H9 (cell line): ENCODE data around the gene RPS28. TPM values are rescaled to one million over a fixed set of nuclear protein-coding genes. Genes with fewer than 3 reads are reported as not detected.

Experiments
- DNase-seq: peaks from one replicate; pipeline ENCODE4 v3.0.0-alpha.2; 2017
- H2AFZ ChIP-seq: one replicate; pipeline ENCODE4 v1.6.1; 2013; ENCODE audit warnings: mild to moderate bottlenecking, low read length, control low read depth, moderate library complexity
- H2AK5ac ChIP-seq: 2 replicates; pipeline ENCODE4 v1.6.1; 2013; ENCODE audit warnings: low read length, control low read depth, mixed read lengths; ENCODE audit not compliant: insufficient read length
- H2BK120ac ChIP-seq: one replicate; pipeline ENCODE4 v1.6.1; 2013; ENCODE audit warnings: low read depth, mild to moderate bottlenecking, low read length, control low read depth, inconsistent platforms; ENCODE audit not compliant: poor library complexity, severe bottlenecking
- H2BK12ac ChIP-seq: 2 replicates; pipeline ENCODE4 v1.6.1; 2013; ENCODE audit warnings: low read length, control low read depth, mixed read lengths, low read depth; ENCODE audit not compliant: insufficient read length
- H2BK15ac ChIP-seq: 2 replicates; pipeline ENCODE4 v1.6.1; 2013; ENCODE audit warnings: low read depth, low read length, control low read depth
- H2BK20ac ChIP-seq: one replicate; pipeline ENCODE4 v1.6.1; 2013; ENCODE audit warnings: low read depth, mild to moderate bottlenecking, low read length, control low read depth, inconsistent platforms; ENCODE audit not compliant: poor library complexity, severe bottlenecking
- H2BK5ac ChIP-seq: 2 replicates; pipeline ENCODE4 v1.6.1; 2013; ENCODE audit warnings: low read length, control low read depth, mixed read lengths; ENCODE audit not compliant: insufficient read length
- H3K14ac ChIP-seq: 2 replicates; pipeline ENCODE4 v1.6.1; 2013; ENCODE audit warnings: low read length, control low read depth; ENCODE audit not compliant: insufficient read depth
- H3K18ac ChIP-seq: 2 replicates; pipeline ENCODE4 v1.6.1; 2013; ENCODE audit warnings: low read depth, mild to moderate bottlenecking, mixed read lengths, low read length, control low read depth; ENCODE audit not compliant: insufficient read length
- H3K23ac ChIP-seq: 2 replicates; pipeline ENCODE4 v1.6.1; 2013; ENCODE audit warnings: low read length, control low read depth, mixed read lengths, low read depth; ENCODE audit not compliant: insufficient read length
- H3K23me2 ChIP-seq: 2 replicates; pipeline ENCODE4 v1.6.1; 2013; ENCODE audit warnings: low read depth, mild to moderate bottlenecking, mixed read lengths, low read length, control low read depth; ENCODE audit not compliant: insufficient read length, poor library complexity, severe bottlenecking
- H3K27ac ChIP-seq: 2 replicates; pipeline ENCODE4 v1.5.1; 2013; ENCODE audit warnings: low read length, control low read depth, mixed read lengths, low read depth; ENCODE audit not compliant: insufficient read length
- H3K27me3 ChIP-seq: 2 replicates; pipeline ENCODE4 v1.6.1; 2013; ENCODE audit warnings: low read length, control low read depth, inconsistent platforms; ENCODE audit not compliant: insufficient read depth
- H3K4ac ChIP-seq: 2 replicates; pipeline ENCODE4 v1.6.1; 2013; ENCODE audit warnings: low read depth, mild to moderate bottlenecking, control low read depth, inconsistent platforms, low read length, moderate library complexity
- H3K4me1 ChIP-seq: 2 replicates; pipeline ENCODE4 v1.6.1; 2013; ENCODE audit warnings: low read length, control low read depth, inconsistent platforms; ENCODE audit not compliant: insufficient read depth
- H3K4me2 ChIP-seq: 2 replicates; pipeline ENCODE4 v1.6.1; 2013; ENCODE audit warnings: low read length, control low read depth, mixed read lengths; ENCODE audit not compliant: insufficient read length, insufficient read depth
- H3K56ac ChIP-seq: 2 replicates; pipeline ENCODE4 v1.6.1; 2013; ENCODE audit warnings: low read depth, mild to moderate bottlenecking, mixed read lengths, low read length, control low read depth; ENCODE audit not compliant: insufficient read length
- H3K79me1 ChIP-seq: 2 replicates; pipeline ENCODE4 v1.6.1; 2013; ENCODE audit warnings: low read depth, mild to moderate bottlenecking, moderate library complexity, low read length, control low read depth, inconsistent platforms; ENCODE audit not compliant: insufficient read depth, poor library complexity, severe bottlenecking
- H3K79me2 ChIP-seq: 2 replicates; pipeline ENCODE4 v1.6.1; 2013; ENCODE audit warnings: low read length, control low read depth, inconsistent platforms; ENCODE audit not compliant: insufficient read depth
- H3K9ac ChIP-seq: 2 replicates; pipeline ENCODE4 v1.6.1; 2013; ENCODE audit warnings: low read length, control low read depth, mixed read lengths; ENCODE audit not compliant: insufficient read length; ENCODE audit errors: extremely low read depth
- H3K9me3 ChIP-seq: one replicate; pipeline ENCODE4 v1.6.1; 2013; ENCODE audit warnings: low read depth, low read length, inconsistent platforms; ENCODE audit not compliant: control insufficient read depth
- H3T11ph ChIP-seq: one replicate; pipeline ENCODE4 v1.6.1; 2013; ENCODE audit warnings: mild to moderate bottlenecking, low read length, control low read depth, inconsistent platforms
- H4K20me1 ChIP-seq: one replicate; pipeline ENCODE4 v1.6.1; 2013; ENCODE audit not compliant: control insufficient read depth, insufficient read length, insufficient read depth
- H4K5ac ChIP-seq: 2 replicates; pipeline ENCODE4 v1.6.1; 2013; ENCODE audit warnings: low read depth, mild to moderate bottlenecking, mixed read lengths, low read length, control low read depth; ENCODE audit not compliant: insufficient read length
- H4K8ac ChIP-seq: replicated peaks from 2 replicates; pipeline ENCODE4 v1.6.1; 2013; ENCODE audit warnings: low read length, control low read depth, mixed read lengths, low read depth; ENCODE audit not compliant: insufficient read length
- H4K91ac ChIP-seq: 2 replicates; pipeline ENCODE4 v1.6.1; 2013; ENCODE audit warnings: low read depth, mild to moderate bottlenecking, moderate library complexity, mixed read lengths, low read length, control low read depth; ENCODE audit not compliant: insufficient read length
- H3K27ac Mint-ChIP-seq, 3 experiments: 2 replicates in 2 of 3; 3 replicates in 1 of 3; pipeline ENCODE4 v1.8.0; 2020 to 2021; ENCODE audit warnings: mixed read lengths in 3 of 3, mild to moderate bottlenecking in 1 of 3, moderate library complexity in 1 of 3
- H3K27me3 Mint-ChIP-seq: 2 replicates; pipeline ENCODE4 v1.8.0; 2021; ENCODE audit warnings: low read depth, mild to moderate bottlenecking, moderate library complexity, mixed read lengths
- H3K36me3 Mint-ChIP-seq, 3 experiments: 2 replicates in 2 of 3; 3 replicates in 1 of 3; pipeline ENCODE4 v1.8.0; 2020 to 2021; ENCODE audit warnings: low read depth in 3 of 3, mixed read lengths in 3 of 3; ENCODE audit not compliant: insufficient read depth in 1 of 3
- H3K4me1 Mint-ChIP-seq, 2 experiments: 2 replicates each; pipeline ENCODE4 v1.8.0; 2020; ENCODE audit warnings: mixed read lengths in 2 of 2
- H3K4me3 Mint-ChIP-seq, 2 experiments: 2 replicates in 1 of 2; 3 replicates in 1 of 2; pipeline ENCODE4 v1.8.0; 2020 to 2021; ENCODE audit warnings: mild to moderate bottlenecking in 2 of 2, mixed read lengths in 2 of 2, moderate library complexity in 1 of 2
- H3K9me3 Mint-ChIP-seq, 2 experiments: 2 replicates in 1 of 2; 3 replicates in 1 of 2; pipeline ENCODE4 v1.8.0; 2020; ENCODE audit warnings: mild to moderate bottlenecking in 2 of 2, mixed read lengths in 2 of 2, moderate library complexity in 1 of 2
- CTCF ChIP-seq: fragments of 200-600 bp; sonication (generic); conservative IDR thresholded peaks from 3 replicates; pipeline ENCODE4 v1.8.0; 2021; ENCODE audit warnings: antibody characterized with exemption, mild to moderate bottlenecking
- WGBS: extraction: QIAGEN DNeasy Blood & Tissue Kit; methylation state at CpG from one replicate; pipeline ENCODE4 v1.1.7; 2013; ENCODE audit warnings: missing lambda C conversion rate, low lambda C conversion rate, mixed read lengths; ENCODE audit not compliant: insufficient read length; ENCODE audit errors: extremely low coverage; 5-methylcytosine and 5-hydroxymethylcytosine counted together
- total RNA-seq: library from RNA; stranded (reverse); gene quantifications from 2 replicates; pipeline ENCODE4 v1.2.1, GENCODE V29; 2021

The RPS28 gene
- total RNA-seq, 1 experiment from 2014 or later: 1,885 TPM

DNA sequence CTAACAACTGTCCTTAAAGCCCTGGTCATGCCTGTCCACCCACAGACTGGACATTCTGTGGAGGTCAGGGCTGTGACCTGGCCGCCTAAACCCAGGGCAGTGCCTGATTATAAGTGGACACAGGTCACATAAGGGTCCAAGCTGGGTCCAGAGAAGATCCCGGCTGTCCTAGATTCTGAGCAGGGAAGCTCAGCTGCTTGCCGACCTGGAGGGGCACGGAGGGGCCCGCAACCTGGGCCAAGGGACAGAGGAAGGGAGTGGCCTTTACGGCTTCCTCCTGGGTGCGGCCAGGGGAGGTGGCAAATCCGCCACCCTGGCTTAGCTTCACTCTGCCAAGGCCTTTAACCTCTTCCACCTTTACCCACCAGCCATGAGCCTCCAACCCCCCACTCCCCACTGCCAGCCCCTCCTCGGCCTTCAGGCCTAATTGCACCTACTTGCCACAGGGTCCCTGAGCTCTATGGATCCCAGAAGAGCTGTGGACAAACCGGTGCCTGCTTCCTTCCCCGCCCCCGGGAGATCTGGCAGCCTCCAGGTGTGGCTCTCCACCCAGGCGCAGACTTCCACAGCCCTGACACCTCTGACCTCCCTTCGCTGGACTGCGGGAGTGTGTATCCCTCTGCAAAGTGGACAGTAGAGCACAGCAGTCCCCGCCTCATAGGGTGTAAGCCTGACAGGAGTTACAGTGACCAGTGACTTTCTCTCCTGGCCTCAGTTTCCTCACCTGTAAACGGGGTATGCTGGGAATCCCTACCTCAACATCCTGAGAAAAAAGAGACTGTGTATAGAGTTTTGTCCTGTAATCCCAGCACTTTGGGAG, 14.9 kb upstream of the RPS28 start:
- H4K8ac ChIP-seq: no peak overlapping the region
- H3K9ac ChIP-seq: no peak overlapping the region
- H3K9me3 ChIP-seq: no peaks in the 10 kb centered on the region
- no peak overlapping the region for H2BK5ac ChIP-seq
- no peak overlapping the region for H3K56ac ChIP-seq
- no peak overlapping the region for H2AK5ac ChIP-seq
- no peaks in the 10 kb centered on the region for H3K4me1 ChIP-seq
- no peak overlapping the region for H3K14ac ChIP-seq
- H3K23me2 ChIP-seq: peaks cover 11% of the 10 kb centered on the region
- H3K79me1 ChIP-seq: no peaks in the 10 kb centered on the region
- WGBS: no CpG with 5 or more reads among the region's 17 CpGs
- no peak overlapping the region for H3T11ph ChIP-seq
- no peak for DNase-seq
- H3K79me2 ChIP-seq: no peaks in the 10 kb centered on the region; the same call in 1 of the 2 replicates
- Mint-ChIP-seq H3K36me3 (peaks cover 28 to 41% (median 29%) of the 10 kb centered on the region in 3 experiments), H3K27me3 (no peaks in the 10 kb centered on the region), H3K4me1 (peaks cover 22 to 30% of the 10 kb centered on the region in 2 experiments), H3K9me3 (no peaks in the 10 kb centered on the region), H3K4me3 (peak overlapping the region; percentile 89 to 99), H3K27ac (no peak overlapping the region; a peak in 1 of 7 replicates)
- no peaks in the 10 kb centered on the region for H4K20me1 ChIP-seq
- no peak overlapping the region for H3K23ac ChIP-seq
- H3K18ac ChIP-seq: no peak overlapping the region
- no peak overlapping the region for H2AFZ ChIP-seq
- TF ChIP-seq CTCF: no peak
- H3K4ac ChIP-seq: no peak overlapping the region
- no peak overlapping the region for H4K5ac ChIP-seq
- no peaks in the 10 kb centered on the region for H3K27me3 ChIP-seq
- H2BK20ac ChIP-seq: no peak overlapping the region
- no peak overlapping the region for H3K27ac ChIP-seq
- no peak overlapping the region for H2BK12ac ChIP-seq
- no peak overlapping the region for H4K91ac ChIP-seq
- no peak overlapping the region for H3K4me2 ChIP-seq
- no peak overlapping the region for H2BK120ac ChIP-seq
- H2BK15ac ChIP-seq: no peak overlapping the region
